Cardiac muscle cell (in vitro differentiated cells and primary cell): ENCODE measurements around the gene MRM2. TPM values are rescaled to one million over a fixed set of nuclear protein-coding genes. Genes with fewer than 3 reads are reported as not detected.

Source experiments
- DNase-seq, 2 donors: peaks; one replicate each; pipeline versions ENCODE4 v3.0.0 to v3.0.0-alpha.2; 2010 to 2017; ENCODE audit warnings: low read depth in 1 of 2, low spot score in 1 of 2
- H3K27ac ChIP-seq: fragments of 200-600 bp; sonication (generic); 2 replicates; pipeline ENCODE4 v1.5.1; 2016
- H3K27me3 ChIP-seq: fragments of 200-600 bp; sonication (generic); 2 replicates; pipeline ENCODE4 v1.6.0; 2016; ENCODE audit warnings: control low read depth
- H3K36me3 ChIP-seq: fragments of 200-600 bp; sonication (generic); 2 replicates; pipeline ENCODE4 v1.5.1; 2016; ENCODE audit warnings: control low read depth
- H3K4me1 ChIP-seq: fragments of 200-600 bp; sonication (generic); 2 replicates; pipeline ENCODE4 v1.8.1; 2017; ENCODE audit warnings: low read depth, mild to moderate bottlenecking, mixed run types
- H3K4me3 ChIP-seq: fragments of 200-600 bp; sonication (generic); 2 replicates; pipeline ENCODE4 v1.5.1; 2016; ENCODE audit warnings: mild to moderate bottlenecking
- H3K9me3 ChIP-seq: fragments of 200-600 bp; sonication (generic); 2 replicates; pipeline ENCODE4 v1.5.1; 2017; ENCODE audit warnings: low read depth, mild to moderate bottlenecking, control low read depth
- polyA plus RNA-seq: library from polyadenylated mRNA; unstranded; fragments of >200 nt; fragmentation: Nextera tagmentation; extraction: Ambion mirVana; gene quantifications from 2 replicates; pipeline ENCODE4 v1.2.1, GENCODE V29; 2016
- total RNA-seq: library from RNA; depleted of rRNA; stranded (reverse); fragments of >200 nt; gene quantifications from 2 replicates; pipeline ENCODE4 v1.2.3, GENCODE V29; 2016
- TF ChIP-seq, protein P1 (sequence below): IDR thresholded peaks from 2 replicates; pipeline ENCODE4 v1.5.1; 2012; ENCODE audit warnings: low read depth, mild to moderate bottlenecking, low read length

The MRM2 gene
- total and polyA plus RNA-seq, 2 experiments from 2014 or later = 24.2 to 53.5 TPM

DNA sequence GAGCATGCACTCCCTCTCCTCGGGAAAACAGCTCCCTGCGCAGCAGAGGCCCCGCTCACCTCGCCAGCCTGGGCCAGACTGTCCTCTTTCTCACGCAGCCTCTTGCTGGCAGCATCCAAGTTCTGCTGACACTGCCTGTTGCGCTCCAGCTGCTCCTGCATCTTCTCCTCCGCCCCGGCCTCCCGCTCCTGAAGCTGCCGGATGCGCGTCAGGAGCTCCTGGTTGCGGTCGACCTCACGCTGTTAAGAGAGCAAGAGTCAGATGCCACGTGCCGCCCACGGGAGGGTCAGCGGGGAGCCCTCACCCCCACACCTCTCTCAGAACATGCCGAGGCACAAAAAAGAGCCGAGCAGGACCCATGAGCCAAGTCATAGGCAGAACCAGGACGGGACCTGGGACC lies 19.5 kb downstream of the MRM2 start:
- no peaks in the 10 kb centered on the region for H3K27me3 ChIP-seq

DNA sequence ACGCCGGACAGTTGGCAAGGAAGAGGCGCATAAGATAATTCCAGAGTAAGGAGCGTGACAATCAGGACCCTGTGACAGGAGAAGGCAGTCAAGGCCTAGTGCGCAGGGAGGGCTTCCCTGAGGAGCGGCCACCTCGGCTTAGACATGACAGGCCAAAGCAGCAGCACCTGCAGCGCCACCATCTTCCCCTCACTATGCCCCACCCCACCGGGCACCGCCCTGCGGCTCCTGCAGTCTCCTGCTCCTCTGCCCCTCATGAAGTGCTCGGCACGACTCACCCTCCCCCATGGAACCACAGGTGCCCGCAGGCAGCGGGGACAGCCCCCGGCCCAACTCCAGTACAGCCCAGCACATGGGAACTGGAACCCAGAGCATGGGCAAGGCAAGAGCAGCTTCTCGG lies 21.1 kb downstream of the MRM2 start:
- Histone ChIP-seq H3K27me3 (no peaks in the 10 kb centered on the region), H3K27ac (no peak overlapping the region), H3K9me3 (no peaks in the 10 kb centered on the region), H3K36me3 (peaks cover 9% of the 10 kb centered on the region), H3K4me1 (no peaks in the 10 kb centered on the region), H3K4me3 (no peak overlapping the region)
- DNase-seq = no peak
- TF ChIP-seq, protein P1, sequence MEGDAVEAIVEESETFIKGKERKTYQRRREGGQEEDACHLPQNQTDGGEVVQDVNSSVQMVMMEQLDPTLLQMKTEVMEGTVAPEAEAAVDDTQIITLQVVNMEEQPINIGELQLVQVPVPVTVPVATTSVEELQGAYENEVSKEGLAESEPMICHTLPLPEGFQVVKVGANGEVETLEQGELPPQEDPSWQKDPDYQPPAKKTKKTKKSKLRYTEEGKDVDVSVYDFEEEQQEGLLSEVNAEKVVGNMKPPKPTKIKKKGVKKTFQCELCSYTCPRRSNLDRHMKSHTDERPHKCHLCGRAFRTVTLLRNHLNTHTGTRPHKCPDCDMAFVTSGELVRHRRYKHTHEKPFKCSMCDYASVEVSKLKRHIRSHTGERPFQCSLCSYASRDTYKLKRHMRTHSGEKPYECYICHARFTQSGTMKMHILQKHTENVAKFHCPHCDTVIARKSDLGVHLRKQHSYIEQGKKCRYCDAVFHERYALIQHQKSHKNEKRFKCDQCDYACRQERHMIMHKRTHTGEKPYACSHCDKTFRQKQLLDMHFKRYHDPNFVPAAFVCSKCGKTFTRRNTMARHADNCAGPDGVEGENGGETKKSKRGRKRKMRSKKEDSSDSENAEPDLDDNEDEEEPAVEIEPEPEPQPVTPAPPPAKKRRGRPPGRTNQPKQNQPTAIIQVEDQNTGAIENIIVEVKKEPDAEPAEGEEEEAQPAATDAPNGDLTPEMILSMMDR = no peak

More for the DNA sequence above, 19.5 kb downstream of the MRM2 start:
- Histone ChIP-seq H3K27ac (no peak overlapping the region), H3K9me3 (no peaks in the 10 kb centered on the region), H3K4me3 (no peak overlapping the region), H3K4me1 (no peaks in the 10 kb centered on the region), H3K36me3 (peaks cover 12% of the 10 kb centered on the region)
- no peak for DNase-seq
- TF ChIP-seq, protein P1 = no peak

- Histone ChIP-seq H3K4me1 (no peaks in the 10 kb centered on the region), H3K36me3 (peaks cover 10% of the 10 kb centered on the region), H3K27ac (no peak overlapping the region), H3K9me3 (no peaks in the 10 kb centered on the region), H3K27me3 (no peaks in the 10 kb centered on the region), H3K4me3 (no peak overlapping the region)
- TF ChIP-seq, protein P1 = no peak
- DNase-seq = no peak
These were observed 21.5 kb downstream of the MRM2 start for GRCh38 chr7:2220506-2220905.

DNA sequence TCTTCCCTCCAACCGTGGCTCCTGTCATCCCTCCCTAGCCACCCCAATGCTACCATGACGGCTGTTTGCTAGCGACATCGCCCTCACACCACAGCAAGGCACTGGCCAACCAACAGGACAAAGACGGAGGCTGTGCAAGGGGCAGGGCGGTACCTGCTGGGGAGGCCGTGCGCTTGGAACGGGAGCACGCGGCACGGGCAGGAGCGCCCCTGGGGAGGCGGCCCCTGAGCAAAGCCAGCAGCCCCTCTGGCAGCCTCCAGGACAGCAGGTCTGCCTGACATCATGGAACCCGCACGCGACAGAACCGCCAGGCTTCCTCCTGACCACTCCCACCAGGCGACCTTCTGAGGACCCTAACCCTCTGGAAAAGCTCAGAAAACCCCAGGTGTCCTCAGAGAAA lies 22.0 kb downstream of the MRM2 start:
- Histone ChIP-seq H3K9me3 (no peaks in the 10 kb centered on the region), H3K4me1 (no peaks in the 10 kb centered on the region), H3K27me3 (no peaks in the 10 kb centered on the region), H3K27ac (no peak overlapping the region), H3K4me3 (no peak overlapping the region), H3K36me3 (peaks cover 10% of the 10 kb centered on the region)
- no peak for DNase-seq
- TF ChIP-seq, protein P1 = no peak

GRCh38 chr7:2219606-2220005 lies 22.4 kb downstream of the MRM2 start:
- no peaks in the 10 kb centered on the region for H3K4me1 ChIP-seq
- peaks cover 10% of the 10 kb centered on the region for H3K36me3 ChIP-seq
- DNase-seq = no peak
- no peak overlapping the region for H3K4me3 ChIP-seq
- no peaks in the 10 kb centered on the region for H3K9me3 ChIP-seq
- no peak overlapping the region for H3K27ac ChIP-seq
- TF ChIP-seq, protein P1 = no peak
- H3K27me3 ChIP-seq = no peaks in the 10 kb centered on the region

DNA sequence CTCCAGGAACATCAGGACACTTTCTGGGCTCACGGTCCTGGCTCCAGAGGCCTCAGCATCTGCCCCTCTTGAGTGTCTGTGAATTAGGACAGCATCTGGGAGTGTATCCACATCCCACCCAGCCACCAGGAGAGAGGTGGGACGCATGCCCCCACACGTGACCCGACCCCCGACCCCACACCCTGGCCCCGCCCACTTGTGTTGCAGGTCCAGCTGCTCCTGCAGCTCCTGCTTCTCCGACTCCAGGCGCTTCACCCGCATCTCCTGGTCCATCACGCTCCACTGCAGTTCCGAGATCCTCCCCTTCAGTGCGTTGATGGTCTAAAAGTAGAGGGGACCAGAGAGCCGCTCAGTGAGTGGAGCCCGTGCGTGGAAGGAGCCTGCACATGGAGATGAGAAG lies 22.9 kb downstream of the MRM2 start:
- Histone ChIP-seq H3K4me3 (no peak overlapping the region), H3K36me3 (peaks cover 10% of the 10 kb centered on the region), H3K9me3 (no peaks in the 10 kb centered on the region), H3K27ac (no peak overlapping the region), H3K27me3 (no peaks in the 10 kb centered on the region), H3K4me1 (no peaks in the 10 kb centered on the region)
- DNase-seq = no peak
- TF ChIP-seq, protein P1 = no peak
